ENCODE results near the gene HSPA1A. TPM values are rescaled to one million over a fixed set of nuclear protein-coding genes. Genes with fewer than 3 reads are reported as not detected.

Gene HSPA1A
- total RNA-seq, 1 experiment from 2014 or later = 169 TPM

DNA sequence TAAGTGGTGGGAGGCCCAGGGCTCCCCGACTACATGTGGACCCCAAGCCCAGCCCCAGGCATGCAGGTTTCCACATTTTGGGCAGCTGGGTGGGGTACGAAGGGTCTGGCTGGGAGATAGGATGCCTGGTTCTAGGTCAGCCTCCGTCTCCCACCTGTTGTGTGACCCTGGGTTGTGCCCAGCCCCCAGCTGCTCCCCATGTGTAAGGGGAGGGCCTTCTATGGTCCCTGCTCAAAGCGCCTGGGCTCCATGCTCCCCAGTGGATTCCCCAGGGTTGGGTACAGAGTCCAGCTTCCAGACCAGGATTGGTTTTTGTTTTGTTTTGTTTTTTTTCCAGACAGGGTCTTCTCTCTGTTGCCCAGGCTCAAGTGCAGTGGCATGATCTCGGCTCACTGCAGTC is 37.1 kb upstream of the HSPA1A start:
- Histone ChIP-seq H3K4me3 (ENCODE audit: low read depth in 2 of 2, low read length in 2 of 2) (no peak overlapping the region), H3K9me3 (ENCODE audit: control insufficient read depth, insufficient read depth, low read depth, low read length) (no peaks in the 10 kb centered on the region), H3K36me3 (ENCODE audit: control insufficient read depth, insufficient read depth, low read length) (no peaks in the 10 kb centered on the region), H3K27me3 (ENCODE audit: control insufficient read depth, insufficient read depth, low read length) (no peaks in the 10 kb centered on the region), H3K4me1 (ENCODE audit: control insufficient read depth, insufficient read depth, low read length) (peaks cover 31% of the 10 kb centered on the region), H3K27ac (ENCODE audit: low read length) (peak overlapping the region; percentile 74)
- TF ChIP-seq POLR2AphosphoS5 (IDR thresholded peaks at IDR 0.05; ENCODE audit: low read depth, low read length) = no peak
- TF ChIP-seq, protein P1, sequence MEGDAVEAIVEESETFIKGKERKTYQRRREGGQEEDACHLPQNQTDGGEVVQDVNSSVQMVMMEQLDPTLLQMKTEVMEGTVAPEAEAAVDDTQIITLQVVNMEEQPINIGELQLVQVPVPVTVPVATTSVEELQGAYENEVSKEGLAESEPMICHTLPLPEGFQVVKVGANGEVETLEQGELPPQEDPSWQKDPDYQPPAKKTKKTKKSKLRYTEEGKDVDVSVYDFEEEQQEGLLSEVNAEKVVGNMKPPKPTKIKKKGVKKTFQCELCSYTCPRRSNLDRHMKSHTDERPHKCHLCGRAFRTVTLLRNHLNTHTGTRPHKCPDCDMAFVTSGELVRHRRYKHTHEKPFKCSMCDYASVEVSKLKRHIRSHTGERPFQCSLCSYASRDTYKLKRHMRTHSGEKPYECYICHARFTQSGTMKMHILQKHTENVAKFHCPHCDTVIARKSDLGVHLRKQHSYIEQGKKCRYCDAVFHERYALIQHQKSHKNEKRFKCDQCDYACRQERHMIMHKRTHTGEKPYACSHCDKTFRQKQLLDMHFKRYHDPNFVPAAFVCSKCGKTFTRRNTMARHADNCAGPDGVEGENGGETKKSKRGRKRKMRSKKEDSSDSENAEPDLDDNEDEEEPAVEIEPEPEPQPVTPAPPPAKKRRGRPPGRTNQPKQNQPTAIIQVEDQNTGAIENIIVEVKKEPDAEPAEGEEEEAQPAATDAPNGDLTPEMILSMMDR (IDR thresholded peaks at IDR 0.05) = no peak
- TF ChIP-seq, protein P2, sequence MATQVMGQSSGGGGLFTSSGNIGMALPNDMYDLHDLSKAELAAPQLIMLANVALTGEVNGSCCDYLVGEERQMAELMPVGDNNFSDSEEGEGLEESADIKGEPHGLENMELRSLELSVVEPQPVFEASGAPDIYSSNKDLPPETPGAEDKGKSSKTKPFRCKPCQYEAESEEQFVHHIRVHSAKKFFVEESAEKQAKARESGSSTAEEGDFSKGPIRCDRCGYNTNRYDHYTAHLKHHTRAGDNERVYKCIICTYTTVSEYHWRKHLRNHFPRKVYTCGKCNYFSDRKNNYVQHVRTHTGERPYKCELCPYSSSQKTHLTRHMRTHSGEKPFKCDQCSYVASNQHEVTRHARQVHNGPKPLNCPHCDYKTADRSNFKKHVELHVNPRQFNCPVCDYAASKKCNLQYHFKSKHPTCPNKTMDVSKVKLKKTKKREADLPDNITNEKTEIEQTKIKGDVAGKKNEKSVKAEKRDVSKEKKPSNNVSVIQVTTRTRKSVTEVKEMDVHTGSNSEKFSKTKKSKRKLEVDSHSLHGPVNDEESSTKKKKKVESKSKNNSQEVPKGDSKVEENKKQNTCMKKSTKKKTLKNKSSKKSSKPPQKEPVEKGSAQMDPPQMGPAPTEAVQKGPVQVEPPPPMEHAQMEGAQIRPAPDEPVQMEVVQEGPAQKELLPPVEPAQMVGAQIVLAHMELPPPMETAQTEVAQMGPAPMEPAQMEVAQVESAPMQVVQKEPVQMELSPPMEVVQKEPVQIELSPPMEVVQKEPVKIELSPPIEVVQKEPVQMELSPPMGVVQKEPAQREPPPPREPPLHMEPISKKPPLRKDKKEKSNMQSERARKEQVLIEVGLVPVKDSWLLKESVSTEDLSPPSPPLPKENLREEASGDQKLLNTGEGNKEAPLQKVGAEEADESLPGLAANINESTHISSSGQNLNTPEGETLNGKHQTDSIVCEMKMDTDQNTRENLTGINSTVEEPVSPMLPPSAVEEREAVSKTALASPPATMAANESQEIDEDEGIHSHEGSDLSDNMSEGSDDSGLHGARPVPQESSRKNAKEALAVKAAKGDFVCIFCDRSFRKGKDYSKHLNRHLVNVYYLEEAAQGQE (IDR thresholded peaks at IDR 0.05; ENCODE audit: insufficient read depth in 1 of 2, low read depth in 2 of 2, low read length in 1 of 2) = no peak
- intact Hi-C loops (cut with micrococcal nuclease; ENCODE audit: unreplicated experiment) (loop anchor here (10.0 kb wide), 1 partner anchor 47 kb away; the partner anchor contains the start of gene HSPA1B), in situ Hi-C loops (cut with HindIII; ENCODE audit: low pct_unique_long_range_greater_than_20kb, low sequenced_read_pairs) (no loop called here)
- ChIA-PET CTCF (interaction anchor here (0.6 to 1.3 kb wide), 2 partner anchors 9 to 13 kb away, joined by 3 to 10 read pairs; no protein-coding TSS in a partner anchor), POLR2A (interaction anchor here (0.6 to 1.2 kb wide), 2 partner anchors 13 to 17 kb away, joined by 4 to 6 read pairs; no protein-coding TSS in a partner anchor)
- BruUV-seq (replicated peaks) = TSS peak; percentile 59
- no peak for ATAC-seq
- DNase-seq (ENCODE audit: low read depth, low spot score) = no peak

DNA sequence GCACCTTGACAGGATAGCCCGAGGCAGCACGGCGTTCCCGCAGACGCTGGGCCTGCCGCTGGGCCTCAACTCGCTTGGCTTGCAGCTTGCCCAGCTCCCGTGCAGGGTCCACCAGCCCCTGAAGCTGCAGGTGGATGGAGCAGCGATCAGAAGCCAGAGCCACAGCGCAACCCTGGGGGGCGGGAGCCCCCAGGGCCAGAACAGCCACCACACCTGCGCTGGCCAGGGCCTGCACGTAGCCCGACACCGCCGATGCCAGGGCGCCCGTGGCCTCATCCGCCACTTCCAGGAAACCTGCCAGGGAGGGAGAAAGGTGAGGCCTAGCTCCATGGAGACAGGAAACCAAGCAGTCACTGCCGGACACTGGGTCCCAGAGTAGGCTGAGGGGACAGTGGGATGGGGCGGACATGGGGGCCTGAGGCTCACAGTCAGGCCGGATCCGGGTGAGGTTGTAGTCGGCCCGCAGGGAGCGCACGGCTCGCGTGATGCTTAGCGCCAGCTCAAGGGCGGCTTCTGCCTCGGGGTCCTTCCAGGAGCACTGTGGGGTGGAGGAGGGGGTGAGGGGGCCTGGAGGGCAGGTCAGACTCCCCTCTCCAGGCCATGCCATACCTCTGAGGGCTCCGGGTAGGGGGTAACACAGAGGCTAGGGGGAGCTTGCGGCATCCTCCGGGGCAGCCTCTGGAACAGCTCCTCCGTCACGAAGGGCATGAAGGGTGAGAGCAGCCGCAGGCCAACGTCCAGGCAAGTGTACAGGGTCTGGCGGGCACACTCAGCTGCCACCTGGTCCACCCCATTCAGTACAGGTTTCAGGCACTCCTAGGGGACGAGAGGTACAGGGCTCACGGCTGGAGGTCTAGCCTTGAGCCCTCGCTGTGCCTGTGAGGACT is 36.1 kb upstream of the HSPA1A start:
- intact Hi-C loops (cut with micrococcal nuclease; ENCODE audit: unreplicated experiment) = loop anchor here (10.0 kb wide), 1 partner anchor 46 kb away; the partner anchor contains the start of gene HSPA1B
- ATAC-seq (no peak), DNase-seq (ENCODE audit: low read depth, low spot score) (no peak)
- no TSS peak for BruUV-seq (replicated peaks)
- Histone ChIP-seq H3K4me1 (ENCODE audit: control insufficient read depth, insufficient read depth, low read length) (peaks cover 31% of the 10 kb centered on the region), H3K27me3 (ENCODE audit: control insufficient read depth, insufficient read depth, low read length) (no peaks in the 10 kb centered on the region), H3K27ac (ENCODE audit: low read length) (no peak overlapping the region), H3K4me3 (ENCODE audit: low read depth in 2 of 2, low read length in 2 of 2) (no peak overlapping the region), H3K36me3 (ENCODE audit: control insufficient read depth, insufficient read depth, low read length) (no peaks in the 10 kb centered on the region), H3K9me3 (ENCODE audit: control insufficient read depth, insufficient read depth, low read depth, low read length) (no peaks in the 10 kb centered on the region)
- POLR2A ChIA-PET = interaction anchor here (0.6 kb wide), 2 partner anchors 16 to 49 kb away, joined by 5 to 6 read pairs; no protein-coding TSS in a partner anchor
- CTCF ChIA-PET = interaction anchor here (0.6 kb wide), 1 partner anchor 11 kb away, joined by 5 read pairs; no protein-coding TSS in a partner anchor
- in situ Hi-C loops (cut with HindIII; ENCODE audit: low pct_unique_long_range_greater_than_20kb, low sequenced_read_pairs) = no loop called here
- TF ChIP-seq, protein P2 (IDR thresholded peaks at IDR 0.05; ENCODE audit: insufficient read depth in 1 of 2, low read depth in 2 of 2, low read length in 1 of 2) = no peak
- no peak for TF ChIP-seq SIN3A (IDR thresholded peaks at IDR 0.05; ENCODE audit: borderline replicate concordance, insufficient read depth, low read depth, low read length)
- no peak for TF ChIP-seq TCF7L2 (IDR thresholded peaks at IDR 0.05; ENCODE audit: low read depth, low read length)
